Common myeloid progenitor, CD34-positive (primary cell): ENCODE results near the gene ADAMTS8.

ENCODE experiments used
- CTCF ChIA-PET: fragments of 350-600 bp; sonication (Branson Sonifier 250); formaldehyde crosslinking; loops from one replicate; lab custom pipeline; 2021; ENCODE audit warnings: antibody characterized with exemption; lab: Charles Lee
- POLR2A ChIA-PET: fragments of 350-600 bp; sonication (Branson Sonifier 250); formaldehyde crosslinking; loops from one replicate; lab custom pipeline; 2021; ENCODE audit warnings: antibody characterized with exemption; lab: Charles Lee
- DNase-seq, 3 donors: peaks; one replicate each; pipeline versions ENCODE4 v3.0.0 to v3.0.0-alpha.2; 2013
- H3K27ac ChIP-seq, 2 experiments: 1 replicate in 1 of 2; 2 replicates in 1 of 2; pipeline ENCODE4 v1.7.0; 2013; ENCODE audit warnings: inconsistent platforms in 2 of 2, low read length in 2 of 2, mild to moderate bottlenecking in 2 of 2, low read depth in 1 of 2, moderate library complexity in 1 of 2; ENCODE audit not compliant: severe bottlenecking in 2 of 2, insufficient read depth in 1 of 2, poor library complexity in 1 of 2
- H3K27me3 ChIP-seq, 5 experiments: replicated peaks in 2 of 5; 1 replicate in 3 of 5; 2 replicates in 2 of 5; pipeline versions ENCODE4 v1.6.1 to v1.7.0; 2013; ENCODE audit warnings: low read length in 4 of 5, mild to moderate bottlenecking in 2 of 5, moderate library complexity in 2 of 5, inconsistent platforms in 1 of 5; ENCODE audit not compliant: insufficient read depth in 5 of 5, control insufficient read depth in 4 of 5
- H3K36me3 ChIP-seq, 4 experiments: 1 replicate in 2 of 4; 2 replicates in 2 of 4; pipeline versions ENCODE4 v1.6.1 to v1.7.0; 2013; ENCODE audit warnings: low read length in 3 of 4, control low read depth in 1 of 4, mild to moderate bottlenecking in 1 of 4; ENCODE audit not compliant: control insufficient read depth in 4 of 4, insufficient read depth in 4 of 4
- H3K4me1 ChIP-seq, 4 experiments: 1 replicate in 3 of 4; 2 replicates in 1 of 4; pipeline versions ENCODE4 v1.6.1 to v1.7.1; 2013; ENCODE audit warnings: low read length in 3 of 4, mild to moderate bottlenecking in 3 of 4, control low read depth in 1 of 4, inconsistent platforms in 1 of 4, moderate library complexity in 1 of 4; ENCODE audit not compliant: control insufficient read depth in 4 of 4, insufficient read depth in 4 of 4; ENCODE audit errors: control extremely low read depth in 1 of 4
- H3K4me3 ChIP-seq, 7 experiments: 1 replicate in 4 of 7; 2 replicates in 3 of 7; pipeline versions ENCODE4 v1.5.1 to v1.7.0; 2013; ENCODE audit warnings: mild to moderate bottlenecking in 7 of 7, low read length in 6 of 7, moderate library complexity in 6 of 7, inconsistent platforms in 2 of 7, low read depth in 2 of 7, control low read depth in 1 of 7; ENCODE audit not compliant: insufficient read depth in 4 of 7, control insufficient read depth in 1 of 7; ENCODE audit errors: extremely low read depth in 1 of 7
- H3K9me3 ChIP-seq, 5 experiments: 1 replicate in 4 of 5; 2 replicates in 1 of 5; pipeline versions ENCODE4 v1.6.1 to v1.7.1; 2013; ENCODE audit warnings: low read length in 4 of 5, mild to moderate bottlenecking in 2 of 5, inconsistent platforms in 1 of 5, low read depth in 1 of 5, moderate library complexity in 1 of 5; ENCODE audit not compliant: control insufficient read depth in 4 of 5, insufficient read depth in 2 of 5; ENCODE audit errors: control extremely low read depth in 1 of 5
- WGBS: methylation state at CpG from one replicate; pipeline ENCODE4 v1.1.5; 2013; ENCODE audit not compliant: insufficient coverage; 5-methylcytosine and 5-hydroxymethylcytosine counted together

Gene ADAMTS8

GRCh38 chr11:130399196-130399595 lies 29.2 kb downstream of the ADAMTS8 start:
- no peaks in the 10 kb centered on the region for H3K36me3 ChIP-seq
- ChIA-PET POLR2A (no interaction called here), CTCF (interaction anchor here (1.4 kb wide), 1 partner anchor 9 kb away, joined by 3 read pairs; no protein-coding TSS in a partner anchor)
- H3K4me1 ChIP-seq = peaks cover 0 to 32% (median 25%) of the 10 kb centered on the region in 4 experiments
- H3K9me3 ChIP-seq = no peaks in the 10 kb centered on the region
- H3K27ac ChIP-seq = no peak overlapping the region
- peaks cover 0 to 4% (median 0%) of the 10 kb centered on the region in 5 experiments for H3K27me3 ChIP-seq
- no peak for DNase-seq
- no CpG with 5 or more reads among the region's 2 CpGs for WGBS
- no peak overlapping the region for H3K4me3 ChIP-seq

- no peak overlapping the region for H3K4me3 ChIP-seq
- no peaks in the 10 kb centered on the region for H3K9me3 ChIP-seq
- ChIA-PET POLR2A (no interaction called here), CTCF (interaction anchor here (1.4 kb wide), 1 partner anchor 8 kb away, joined by 3 read pairs; no protein-coding TSS in a partner anchor)
- 52% methylated on average over 5 of the region's 5 CpGs for WGBS
- no peak for DNase-seq
- H3K36me3 ChIP-seq = no peaks in the 10 kb centered on the region
- H3K27ac ChIP-seq = no peak overlapping the region
- H3K4me1 ChIP-seq = peaks cover 0 to 26% (median 23%) of the 10 kb centered on the region in 4 experiments
- H3K27me3 ChIP-seq = peaks cover 0 to 4% (median 0%) of the 10 kb centered on the region in 5 experiments
Measured at GRCh38 chr11:130397780-130398179, 30.6 kb downstream of the ADAMTS8 start.

GRCh38 chr11:130396965-130397364 lies 31.4 kb downstream of the ADAMTS8 start:
- 100% methylated on average over 2 of the region's 2 CpGs for WGBS
- CTCF ChIA-PET = no interaction called here

GRCh38 chr11:130394615-130395014 lies 33.8 kb downstream of the ADAMTS8 start:
- Histone ChIP-seq H3K4me3 (no peak overlapping the region), H3K27me3 (peaks cover 0 to 12% (median 0%) of the 10 kb centered on the region in 5 experiments), H3K36me3 (no peaks in the 10 kb centered on the region), H3K9me3 (no peaks in the 10 kb centered on the region), H3K27ac (no peak overlapping the region), H3K4me1 (no peaks in the 10 kb centered on the region)
- no peak for DNase-seq
- POLR2A ChIA-PET = interaction anchor here (0.6 kb wide), 1 partner anchor 112 kb away, joined by 3 read pairs; no protein-coding TSS in a partner anchor
- CTCF ChIA-PET = no interaction called here
- 92% methylated on average over 6 of the region's 6 CpGs for WGBS

More at GRCh38 chr11:130396965-130397364, 31.4 kb downstream of the ADAMTS8 start:
- POLR2A ChIA-PET = no interaction called here
- Histone ChIP-seq H3K27me3 (peaks cover 0 to 9% (median 0%) of the 10 kb centered on the region in 5 experiments), H3K9me3 (no peaks in the 10 kb centered on the region), H3K4me3 (no peak overlapping the region), H3K4me1 (peaks cover 0 to 19% (median 16%) of the 10 kb centered on the region in 4 experiments), H3K27ac (no peak overlapping the region), H3K36me3 (no peaks in the 10 kb centered on the region)
- DNase-seq = no peak

GRCh38 chr11:130391711-130392110 lies 36.7 kb downstream of the ADAMTS8 start:
- ChIA-PET CTCF (interaction anchor here (1.5 kb wide), 1 partner anchor 37 kb away, joined by 3 read pairs; the partner anchor contains the start of gene ADAMTS8), POLR2A (no interaction called here)
- WGBS = 89% methylated on average over 8 of the region's 8 CpGs
- DNase-seq = no peak
- no peaks in the 10 kb centered on the region for H3K4me1 ChIP-seq
- H3K4me3 ChIP-seq = no peak overlapping the region
- H3K27ac ChIP-seq = no peak overlapping the region
- H3K36me3 ChIP-seq = no peaks in the 10 kb centered on the region
- H3K27me3 ChIP-seq = peaks cover 0 to 16% (median 2%) of the 10 kb centered on the region in 5 experiments
- no peaks in the 10 kb centered on the region for H3K9me3 ChIP-seq

- POLR2A ChIA-PET = no interaction called here
- H3K9me3 ChIP-seq = no peaks in the 10 kb centered on the region
Measured at GRCh38 chr11:130390071-130390758, 38.2 kb downstream of the ADAMTS8 start.

More at GRCh38 chr11:130390071-130390758, 38.2 kb downstream of the ADAMTS8 start:
- 80% methylated on average over 10 of the region's 12 CpGs for WGBS
- H3K27me3 ChIP-seq = peaks cover 0 to 18% (median 2%) of the 10 kb centered on the region in 5 experiments
- no peak overlapping the region for H3K4me3 ChIP-seq
- no peaks in the 10 kb centered on the region for H3K36me3 ChIP-seq
- H3K27ac ChIP-seq = no peak overlapping the region
- peak in 1 of 3 donors; percentile 19 for DNase-seq
- CTCF ChIA-PET = interaction anchor here (0.5 to 2.2 kb wide), 6 partner anchors 8 to 469 kb away, joined by 3 to 7 read pairs (median 3); partner anchors contain the start of gene ADAMTS8
- H3K4me1 ChIP-seq = no peaks in the 10 kb centered on the region
